Cardiac fibroblast (primary cell): ENCODE data around the gene PODXL.
"Not testable (repeated sequence)": the region's sequence is repeated elsewhere in the genome, so short reads cannot be mapped to it uniquely, and the experiment has no call there.

Experiments
- DNase-seq, 2 donors: peaks; one replicate each; pipeline versions ENCODE4 v3.0.0 to v3.0.0-alpha.2; 2010; ENCODE audit warnings: low read depth in 2 of 2
- H3K4me3 ChIP-seq, 2 donors: replicated peaks in 1 of 2; 1 replicate in 1 of 2; 2 replicates in 1 of 2; pipeline ENCODE4 v1.5.1; 2011; ENCODE audit warnings: low read depth in 2 of 2, low read length in 2 of 2, mild to moderate bottlenecking in 2 of 2, moderate library complexity in 1 of 2
- TF ChIP-seq, protein P1 (sequence below): IDR thresholded peaks from one replicate; pipeline ENCODE4 v1.5.1; 2011; ENCODE audit warnings: low read depth, mild to moderate bottlenecking, low read length, inconsistent platforms

Gene PODXL

DNA sequence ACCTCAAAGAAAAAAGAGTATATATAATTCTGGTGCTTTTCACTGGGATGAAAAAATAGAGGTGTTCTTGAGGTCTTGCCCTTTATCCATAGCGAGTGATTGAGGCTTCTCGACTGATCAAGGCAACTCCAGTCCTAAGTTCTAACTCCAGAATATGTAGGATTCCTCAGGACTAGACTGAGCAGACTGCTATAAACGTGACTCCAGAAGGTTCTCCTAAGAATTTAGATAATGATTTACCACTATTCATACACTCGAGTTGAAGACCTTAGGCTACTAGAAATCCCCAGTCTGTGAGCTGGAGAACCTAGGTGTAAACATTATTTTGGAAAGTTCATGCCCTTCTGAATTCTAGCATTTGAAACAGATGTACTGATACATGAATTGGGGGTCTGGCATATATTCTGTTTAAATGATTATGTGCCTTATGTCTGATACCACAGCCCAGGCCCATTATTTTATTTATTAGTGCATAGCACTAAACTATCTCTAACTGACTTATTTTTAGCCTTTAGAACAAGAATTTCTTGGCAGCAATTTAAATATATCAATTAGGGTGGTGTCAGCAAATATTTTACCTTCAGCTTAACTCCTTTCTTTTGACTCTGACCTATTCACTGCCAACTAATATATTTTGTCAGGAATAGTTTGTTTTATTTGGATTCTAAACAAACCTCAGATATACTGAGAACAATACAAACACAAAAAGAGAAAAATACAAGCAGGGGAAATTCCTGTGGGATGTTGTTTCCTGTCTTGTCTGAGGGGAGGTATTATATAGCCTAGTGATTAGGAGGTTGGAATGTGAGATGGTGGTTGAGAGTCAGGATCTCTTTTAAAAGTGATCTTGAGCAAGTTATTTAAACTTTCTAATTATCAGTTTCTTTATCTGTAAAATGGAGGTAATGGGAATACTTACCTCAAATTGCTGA is 75.8 kb downstream of the PODXL start:
- TF ChIP-seq, protein P1, sequence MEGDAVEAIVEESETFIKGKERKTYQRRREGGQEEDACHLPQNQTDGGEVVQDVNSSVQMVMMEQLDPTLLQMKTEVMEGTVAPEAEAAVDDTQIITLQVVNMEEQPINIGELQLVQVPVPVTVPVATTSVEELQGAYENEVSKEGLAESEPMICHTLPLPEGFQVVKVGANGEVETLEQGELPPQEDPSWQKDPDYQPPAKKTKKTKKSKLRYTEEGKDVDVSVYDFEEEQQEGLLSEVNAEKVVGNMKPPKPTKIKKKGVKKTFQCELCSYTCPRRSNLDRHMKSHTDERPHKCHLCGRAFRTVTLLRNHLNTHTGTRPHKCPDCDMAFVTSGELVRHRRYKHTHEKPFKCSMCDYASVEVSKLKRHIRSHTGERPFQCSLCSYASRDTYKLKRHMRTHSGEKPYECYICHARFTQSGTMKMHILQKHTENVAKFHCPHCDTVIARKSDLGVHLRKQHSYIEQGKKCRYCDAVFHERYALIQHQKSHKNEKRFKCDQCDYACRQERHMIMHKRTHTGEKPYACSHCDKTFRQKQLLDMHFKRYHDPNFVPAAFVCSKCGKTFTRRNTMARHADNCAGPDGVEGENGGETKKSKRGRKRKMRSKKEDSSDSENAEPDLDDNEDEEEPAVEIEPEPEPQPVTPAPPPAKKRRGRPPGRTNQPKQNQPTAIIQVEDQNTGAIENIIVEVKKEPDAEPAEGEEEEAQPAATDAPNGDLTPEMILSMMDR = no peak
- DNase-seq = peak; percentile 53 to 67
- H3K4me3 ChIP-seq = no peak overlapping the region

DNA sequence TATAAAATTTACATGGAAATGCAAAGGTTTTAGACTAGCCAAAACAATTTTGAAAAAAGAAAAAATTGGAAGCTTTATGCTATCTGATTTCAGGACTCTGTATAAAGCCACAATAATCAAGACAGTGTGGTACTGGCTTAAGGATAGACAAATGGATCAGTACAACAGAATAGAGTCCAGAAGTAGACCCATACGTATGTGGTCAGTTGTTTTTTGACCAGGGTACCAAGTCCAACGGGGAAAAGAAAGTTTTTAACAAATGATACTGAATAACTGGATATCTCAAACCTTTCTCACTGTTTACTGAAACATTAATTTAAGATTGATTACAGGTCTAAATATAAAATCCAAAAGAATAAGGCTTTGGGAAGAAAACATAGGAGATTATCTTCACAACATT is 79.7 kb downstream of the PODXL start:
- DNase-seq = no peak
- TF ChIP-seq, protein P1 = no peak
- H3K4me3 ChIP-seq = no peak overlapping the region

DNA sequence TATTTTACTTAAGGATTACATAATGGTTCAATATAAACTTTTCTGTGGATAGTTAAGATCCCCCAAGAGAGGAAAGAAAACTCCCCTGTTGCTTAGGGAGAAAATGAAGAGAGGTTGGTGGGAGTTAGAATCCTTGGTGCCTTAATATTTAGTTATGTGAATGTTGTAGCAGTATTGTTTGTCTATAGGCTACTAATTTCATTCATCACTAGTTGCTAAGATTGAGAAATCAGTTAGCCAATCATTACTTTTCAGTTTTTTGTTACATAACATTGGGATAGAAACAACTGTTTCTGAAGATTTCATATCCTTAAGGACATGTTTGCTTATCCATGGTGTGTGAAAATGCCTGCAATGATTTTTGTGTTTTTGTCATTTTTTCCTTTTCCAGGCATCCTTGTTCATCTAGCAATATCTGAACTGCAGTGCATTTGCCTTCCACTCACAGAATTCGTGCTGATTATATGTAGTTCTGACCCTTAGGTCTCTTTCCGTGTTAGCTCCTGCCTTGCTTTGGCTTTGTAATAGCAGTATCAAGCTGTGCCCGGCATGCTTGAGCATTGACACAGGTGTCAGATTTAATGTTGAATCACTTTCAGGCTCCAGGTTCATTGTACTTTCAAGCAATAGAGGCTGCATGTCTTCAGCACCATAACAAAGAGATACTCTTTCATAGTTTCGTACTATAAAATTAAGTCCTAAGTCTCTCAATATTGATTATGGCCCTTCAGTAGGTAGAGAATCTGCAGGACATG is 85.0 kb downstream of the PODXL start:
- TF ChIP-seq, protein P1 = no peak
- no peak for DNase-seq
- no peak overlapping the region for H3K4me3 ChIP-seq

DNA sequence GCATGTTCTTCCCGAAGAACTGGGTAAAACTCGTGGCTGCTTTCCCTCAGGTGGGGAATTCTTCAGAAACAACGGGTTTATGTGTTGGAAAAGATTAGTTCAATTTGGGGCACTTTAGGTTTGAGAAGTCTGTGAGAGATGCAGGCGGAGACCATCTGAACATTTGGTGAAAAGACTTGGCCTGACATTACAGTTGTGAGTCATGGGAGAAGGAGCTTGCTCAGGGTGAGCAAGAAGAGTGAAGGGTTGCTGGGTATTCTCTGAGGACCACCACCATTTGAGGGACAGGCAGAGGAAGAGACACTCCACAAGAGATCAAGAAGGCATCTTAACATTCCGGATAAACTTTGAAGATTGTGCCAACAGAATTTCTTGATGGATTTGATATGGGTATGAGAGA is 88.6 kb downstream of the PODXL start:
- TF ChIP-seq, protein P1 = no peak
- no peak overlapping the region for H3K4me3 ChIP-seq
- DNase-seq = no peak

DNA sequence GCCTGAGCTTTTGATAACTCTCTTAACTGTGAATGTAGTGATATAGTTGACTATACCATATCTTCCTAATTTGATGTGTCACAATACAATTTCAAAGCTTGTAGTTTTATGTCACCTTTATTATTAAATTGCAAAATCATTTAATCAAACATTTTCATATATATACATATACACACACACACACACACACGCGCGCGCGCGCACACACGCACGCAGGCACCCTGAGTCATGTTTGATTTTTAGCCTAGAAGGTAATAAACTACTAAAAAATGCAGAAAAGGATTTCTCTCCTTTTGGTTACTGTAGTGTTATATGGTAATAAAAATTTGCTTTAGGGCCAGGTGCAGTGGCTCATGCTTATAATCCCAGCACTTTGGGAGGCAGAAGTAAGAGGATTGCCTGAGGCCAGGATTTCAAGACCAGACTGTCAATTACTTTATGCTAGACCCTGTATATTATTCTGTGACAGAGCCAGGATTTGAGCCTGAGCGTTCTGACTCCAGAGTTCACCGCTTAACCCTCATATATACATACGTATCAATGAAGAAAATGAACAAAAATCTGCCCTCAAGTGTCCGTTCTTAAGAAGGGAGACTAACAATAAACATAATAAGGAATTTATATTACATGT is 89.6 kb downstream of the PODXL start:
- no peak for DNase-seq
- TF ChIP-seq, protein P1 = no peak
- H3K4me3 ChIP-seq = no peak overlapping the region

DNA sequence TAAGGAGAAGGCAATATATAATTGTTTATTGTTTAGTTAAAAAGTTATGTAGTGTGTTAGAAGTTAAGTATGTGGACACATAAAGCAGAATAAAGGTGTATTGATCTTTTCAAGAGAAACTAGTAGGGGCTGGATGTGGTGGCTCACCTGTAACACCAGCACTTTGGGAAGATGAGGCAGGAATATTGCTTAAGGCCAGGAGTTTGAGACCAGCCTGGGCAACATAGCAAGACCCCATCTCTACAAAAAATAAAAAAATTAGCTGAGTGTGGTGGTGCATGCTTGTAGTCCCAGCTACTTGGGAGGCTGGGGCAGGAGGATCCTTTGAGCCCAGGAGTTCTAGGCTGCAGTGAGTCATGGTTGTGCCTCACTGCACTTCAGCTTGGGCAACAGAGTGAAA is 93.7 kb downstream of the PODXL start:
- H3K4me3 ChIP-seq, DNase-seq: not testable (repeated sequence)

DNA sequence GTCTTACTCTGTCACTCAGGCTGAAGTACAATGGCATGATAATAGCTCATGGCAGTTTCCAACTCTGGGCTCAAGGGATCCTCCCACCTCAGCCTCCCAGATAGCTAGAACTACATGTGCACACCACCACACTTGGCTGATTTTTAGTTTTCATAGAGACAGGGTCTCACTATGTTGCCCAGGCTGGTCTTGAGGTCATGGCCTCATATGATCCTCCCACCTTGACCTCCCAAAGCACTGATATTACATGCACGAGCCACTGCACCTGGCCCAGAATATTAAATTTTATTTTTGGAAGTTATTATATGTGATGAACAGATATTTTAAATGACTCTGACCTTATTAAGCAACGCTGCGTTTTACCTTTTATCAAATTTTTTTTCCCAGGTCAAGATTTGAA is 94.4 kb downstream of the PODXL start:
- no peak for DNase-seq
- TF ChIP-seq, protein P1 = no peak
- no peak overlapping the region for H3K4me3 ChIP-seq
